Measurements from ENCODE around the gene DMPK. TPM values are rescaled to one million over a fixed set of nuclear protein-coding genes. Genes with fewer than 3 reads are reported as not detected.
A peak's percentile ranks its signal among the peaks of the same experiment; 100 is the strongest.

Gene DMPK
- total and polyA plus RNA-seq, 9 of the 15 experiments (the other 6 are each of a cell fraction or from before 2014, with no cell fraction given), result 0.24 to 31.3 (median 7.3) TPM

DNA sequence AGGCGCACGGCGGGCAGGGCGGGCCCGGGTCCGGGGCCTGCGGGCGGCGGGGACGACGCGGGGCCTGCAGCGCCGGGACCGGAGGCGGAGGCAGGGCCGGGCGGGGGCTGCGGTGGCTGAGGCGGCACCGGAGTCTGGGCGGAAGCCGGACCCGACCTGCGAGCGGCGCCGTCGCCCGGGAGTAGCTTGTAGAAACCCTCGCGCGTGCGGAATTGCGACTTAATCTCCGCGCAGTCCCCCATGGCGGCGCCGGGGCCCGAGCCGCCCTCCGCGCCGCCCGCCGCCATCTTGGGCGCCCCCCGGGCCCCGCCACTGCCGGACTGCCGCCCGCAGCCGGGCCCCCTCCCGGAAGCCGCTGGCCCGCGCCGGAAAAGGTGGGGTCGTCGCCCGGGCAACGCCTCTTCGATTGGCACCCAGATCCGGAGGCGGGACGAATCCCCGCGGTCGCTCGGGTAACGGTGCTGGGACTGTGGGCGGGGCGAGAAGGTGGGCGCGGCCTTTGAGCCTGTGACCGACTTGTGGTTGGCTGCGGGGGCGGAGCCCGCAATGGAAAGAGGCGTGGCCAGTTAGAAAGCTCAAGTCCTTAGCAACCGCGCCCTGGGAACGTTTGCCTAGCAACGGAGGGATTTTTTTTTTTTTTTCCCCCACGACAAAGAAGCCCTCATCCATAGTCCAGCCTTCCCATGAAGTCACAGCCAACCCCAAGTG is 10.3 kb upstream of the DMPK start, which contains the start of gene DMWD:
TSS of gene DMWD (minus strand) at position 376 of the 708 bp plus-strand sequence. CDS start at position 287, 89 bp downstream.
- Histone ChIP-seq H3K9me3 (replicated peaks; ENCODE audit: control insufficient read depth, insufficient read depth, low read depth, low read length) (no peaks in the 10 kb centered on the region), H3K79me2 (ENCODE audit: control insufficient read depth, insufficient read depth, low read length) (peaks cover 19% of the 10 kb centered on the region), H2AFZ (ENCODE audit: low read depth, low read length) (peak within 1 kb of the TSS; percentile 93), H3K27ac (ENCODE audit: extremely low read depth, low read depth, low read length) (peak within 1 kb of the TSS; percentile 83), H3K4me1 (replicated peaks in 1 of 2; ENCODE audit: control insufficient read depth in 2 of 2, insufficient read depth in 2 of 2, low read length in 2 of 2) (peaks cover 19 to 27% of the 10 kb centered on the region in 2 experiments), H3K9ac (ENCODE audit: insufficient read depth in 1 of 2, low read depth in 2 of 2, low read length in 2 of 2) (peak within 1 kb of the TSS; percentile 77 to 99), H3K4me3 (peak within 1 kb of the TSS; percentile 95), H3K9me1 (ENCODE audit: control insufficient read depth, insufficient read depth, low read length) (peaks cover 4% of the 10 kb centered on the region), H3K27me3 (ENCODE audit: control insufficient read depth in 2 of 2, insufficient read depth in 2 of 2, low read length in 2 of 2) (no peaks in the 10 kb centered on the region), H3K36me3 (ENCODE audit: control insufficient read depth, insufficient read depth, low read length) (peaks cover 31% of the 10 kb centered on the region; the same call in 2 of the 3 replicates), H3K4me2 (ENCODE audit: insufficient read depth, low read length) (peak within 1 kb of the TSS; percentile 86), H4K20me1 (replicated peaks; ENCODE audit: control insufficient read depth, insufficient read depth, low read length) (peaks cover 3% of the 10 kb centered on the region)
- peak; percentile 95 to 100 (median 98) for DNase-seq (ENCODE audit: extremely low read depth in 1 of 4, low spot score in 3 of 4)
- peak; percentile 98 for ATAC-seq
- CTCF ChIA-PET (ENCODE audit: low intra/inter-chr PET ratio), result no interaction called here
- in situ Hi-C loops (cut with MboI), result no loop called here
- WGBS (ENCODE audit: insufficient coverage, low coverage, missing lambda C conversion rate), result 1% methylated on average over 38 of the region's 86 CpGs
- intact Hi-C loops (cut with micrococcal nuclease), result no loop called here
- peak; percentile 99 for FAIRE-seq
- POLR2A ChIA-PET, result interaction anchor here (0.6 to 1.8 kb wide), 9 partner anchors 10 to 1367 kb away, joined by 3 to 9 read pairs (median 5); partner anchors contain the start of gene DMPK
- no TSS peak for BruUV-seq (replicated peaks)
- TF ChIP-seq SP2 (IDR thresholded peaks at IDR 0.05; ENCODE audit: extremely low read depth, low read depth, low read length, poor library complexity, severe bottlenecking), result peak; percentile 51
- no peak for TF ChIP-seq TAL1 (IDR thresholded peaks at IDR 0.05)
- peak; percentile 59; the same call in 1 of the 2 replicates for TF ChIP-seq KLF1 (tag; IDR thresholded peaks at IDR 0.05)
- no peak for TF ChIP-seq ZNF140 (CRISPR knock-in tag; IDR thresholded peaks at IDR 0.05)
- TF ChIP-seq FOXJ2 (tag; IDR thresholded peaks at IDR 0.05), result peak; percentile 89
- peak; percentile 60 to 70 for TF ChIP-seq NRF1 (conservative IDR thresholded peaks at IDR 0.05 in 1 of 2, IDR thresholded peaks at IDR 0.05 in 1 of 2)
- TF ChIP-seq ZNF707 (CRISPR knock-in tag; conservative IDR thresholded peaks at IDR 0.05), result no peak
- TF ChIP-seq SRF (CRISPR knock-in tag; IDR thresholded peaks at IDR 0.05), result peak in 1 of 2 experiments; percentile 53; a peak in 1 of 4 replicates
- peak; percentile 83 for TF ChIP-seq CCNT2 (IDR thresholded peaks at IDR 0.05; ENCODE audit: borderline replicate concordance, extremely low read depth, insufficient read length, low read depth, low read length)
- TF ChIP-seq, protein P1, sequence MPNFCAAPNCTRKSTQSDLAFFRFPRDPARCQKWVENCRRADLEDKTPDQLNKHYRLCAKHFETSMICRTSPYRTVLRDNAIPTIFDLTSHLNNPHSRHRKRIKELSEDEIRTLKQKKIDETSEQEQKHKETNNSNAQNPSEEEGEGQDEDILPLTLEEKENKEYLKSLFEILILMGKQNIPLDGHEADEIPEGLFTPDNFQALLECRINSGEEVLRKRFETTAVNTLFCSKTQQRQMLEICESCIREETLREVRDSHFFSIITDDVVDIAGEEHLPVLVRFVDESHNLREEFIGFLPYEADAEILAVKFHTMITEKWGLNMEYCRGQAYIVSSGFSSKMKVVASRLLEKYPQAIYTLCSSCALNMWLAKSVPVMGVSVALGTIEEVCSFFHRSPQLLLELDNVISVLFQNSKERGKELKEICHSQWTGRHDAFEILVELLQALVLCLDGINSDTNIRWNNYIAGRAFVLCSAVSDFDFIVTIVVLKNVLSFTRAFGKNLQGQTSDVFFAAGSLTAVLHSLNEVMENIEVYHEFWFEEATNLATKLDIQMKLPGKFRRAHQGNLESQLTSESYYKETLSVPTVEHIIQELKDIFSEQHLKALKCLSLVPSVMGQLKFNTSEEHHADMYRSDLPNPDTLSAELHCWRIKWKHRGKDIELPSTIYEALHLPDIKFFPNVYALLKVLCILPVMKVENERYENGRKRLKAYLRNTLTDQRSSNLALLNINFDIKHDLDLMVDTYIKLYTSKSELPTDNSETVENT (CRISPR knock-in tag; IDR thresholded peaks at IDR 0.05), result peak; percentile 69
- TF ChIP-seq HCFC1 (IDR thresholded peaks at IDR 0.05; ENCODE audit: low read depth, low read length), result peak; percentile 43; the same call in 1 of the 2 replicates
- TF ChIP-seq SAP30 (IDR thresholded peaks at IDR 0.05; ENCODE audit: borderline replicate concordance, insufficient read depth, low read depth, low read length, poor library complexity, severe bottlenecking), result peak; percentile 61
- TF ChIP-seq, protein P2, sequence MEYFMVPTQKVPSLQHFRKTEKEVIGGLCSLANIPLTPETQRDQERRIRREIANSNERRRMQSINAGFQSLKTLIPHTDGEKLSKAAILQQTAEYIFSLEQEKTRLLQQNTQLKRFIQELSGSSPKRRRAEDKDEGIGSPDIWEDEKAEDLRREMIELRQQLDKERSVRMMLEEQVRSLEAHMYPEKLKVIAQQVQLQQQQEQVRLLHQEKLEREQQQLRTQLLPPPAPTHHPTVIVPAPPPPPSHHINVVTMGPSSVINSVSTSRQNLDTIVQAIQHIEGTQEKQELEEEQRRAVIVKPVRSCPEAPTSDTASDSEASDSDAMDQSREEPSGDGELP (CRISPR knock-in tag; IDR thresholded peaks at IDR 0.05; ENCODE audit: borderline replicate concordance), result peak; percentile 69; the same call in 1 of the 2 replicates
- peak; percentile 100 for TF ChIP-seq RFX1 (IDR thresholded peaks at IDR 0.05)
- TF ChIP-seq, protein P3, sequence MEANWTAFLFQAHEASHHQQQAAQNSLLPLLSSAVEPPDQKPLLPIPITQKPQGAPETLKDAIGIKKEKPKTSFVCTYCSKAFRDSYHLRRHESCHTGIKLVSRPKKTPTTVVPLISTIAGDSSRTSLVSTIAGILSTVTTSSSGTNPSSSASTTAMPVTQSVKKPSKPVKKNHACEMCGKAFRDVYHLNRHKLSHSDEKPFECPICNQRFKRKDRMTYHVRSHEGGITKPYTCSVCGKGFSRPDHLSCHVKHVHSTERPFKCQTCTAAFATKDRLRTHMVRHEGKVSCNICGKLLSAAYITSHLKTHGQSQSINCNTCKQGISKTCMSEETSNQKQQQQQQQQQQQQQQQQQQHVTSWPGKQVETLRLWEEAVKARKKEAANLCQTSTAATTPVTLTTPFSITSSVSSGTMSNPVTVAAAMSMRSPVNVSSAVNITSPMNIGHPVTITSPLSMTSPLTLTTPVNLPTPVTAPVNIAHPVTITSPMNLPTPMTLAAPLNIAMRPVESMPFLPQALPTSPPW (CRISPR knock-in tag; IDR thresholded peaks at IDR 0.05), result peak; percentile 96
- TF ChIP-seq POLR2AphosphoS5 (IDR thresholded peaks at IDR 0.05; ENCODE audit: control insufficient read depth, insufficient read depth, low read depth, low read length), result peak; percentile 40; the same call in 1 of the 2 replicates

Measured in K562 (cell line).